K562 (cell line): Measurements from ENCODE around the gene CD300LG. TPM values are rescaled to one million over a fixed set of nuclear protein-coding genes. Genes with fewer than 3 reads are reported as not detected.

Source experiments
- ATAC-seq: fragments of 200-7000 bp; cut with Tn5 transposase; 3 replicates; pipeline ENCODE4 v1.9.1; 2020; ENCODE audit warnings: moderate library complexity
- BruUV-seq: library from RNA; stranded (reverse); fragments of 400-500 nt; replicated peaks from 2 replicates; lab custom pipeline; 2021; lab: Mats Ljungman, UMichigan
- CTCF ChIA-PET: fragments of 300-600 bp; formaldehyde crosslinking; extraction: SDS; loops from one replicate; lab custom pipeline; 2021; ENCODE audit warnings: low intra/inter-chr PET ratio; lab: Yijun Ruan, JAX
- POLR2A ChIA-PET: fragments of 300-600, 350-650 bp; sonication (Branson Sonifier 250); formaldehyde crosslinking; extraction: SDS; loops from one replicate; lab custom pipeline; 2021; ENCODE audit warnings: antibody characterized with exemption, inconsistent platforms; lab: Yijun Ruan, JAX
- DNase-seq, 4 experiments: peaks; one replicate each; pipeline versions ENCODE4 v3.0.0 to v3.0.0-alpha.2; 2011 to 2018; ENCODE audit warnings: low spot score in 3 of 4, mixed read lengths in 3 of 4; ENCODE audit errors: extremely low read depth in 1 of 4
- FAIRE-seq: peaks from 2 replicates; lab custom pipeline; 2011; peaks lifted over from hg19 to GRCh38; lab: Jason Lieb, UNC
- H2AFZ ChIP-seq: 2 replicates; pipeline ENCODE4 v1.6.0; 2011; ENCODE audit warnings: low read depth, low read length, control low read depth, inconsistent platforms
- H3K27ac ChIP-seq: fragments of 200-600 bp; 3 replicates; pipeline ENCODE4 v1.8.0; 2011; ENCODE audit warnings: low read depth, mild to moderate bottlenecking, control low read depth, inconsistent platforms, low read length, moderate library complexity, mixed read lengths; ENCODE audit errors: extremely low read depth
- H3K27me3 ChIP-seq, 2 experiments: fragments of 300-600 bp in 1 of 2; 2 replicates in 1 of 2; 3 replicates in 1 of 2; pipeline versions ENCODE4 v1.6.0 to v1.8.0; 2011; ENCODE audit warnings: inconsistent platforms in 2 of 2, low read length in 2 of 2, mild to moderate bottlenecking in 1 of 2, mixed read lengths in 1 of 2, moderate library complexity in 1 of 2; ENCODE audit not compliant: control insufficient read depth in 2 of 2, insufficient read depth in 2 of 2
- H3K36me3 ChIP-seq: fragments of 300-600 bp; 3 replicates; pipeline ENCODE4 v1.8.0; 2011; ENCODE audit warnings: mild to moderate bottlenecking, low read length, inconsistent platforms; ENCODE audit not compliant: control insufficient read depth, insufficient read depth
- H3K4me1 ChIP-seq, 2 experiments: fragments of 200-600 bp in 1 of 2; replicated peaks in 1 of 2; 2 replicates in 1 of 2; 3 replicates in 1 of 2; pipeline versions ENCODE4 v1.5.1 to v1.8.0; 2011; ENCODE audit warnings: inconsistent platforms in 2 of 2, low read length in 2 of 2, mild to moderate bottlenecking in 1 of 2, mixed read lengths in 1 of 2, moderate library complexity in 1 of 2; ENCODE audit not compliant: control insufficient read depth in 2 of 2, insufficient read depth in 2 of 2
- H3K4me2 ChIP-seq: 2 replicates; pipeline ENCODE4 v1.6.1; 2011; ENCODE audit warnings: low read length, control low read depth, inconsistent platforms, mixed read lengths; ENCODE audit not compliant: insufficient read depth
- H3K4me3 ChIP-seq: fragments of 200-600 bp; sonication (generic), shearing (Covaris generic); 2 replicates; pipeline ENCODE4 v1.5.1; 2016; ENCODE audit warnings: control low read depth, inconsistent platforms
- H3K79me2 ChIP-seq: fragments of 200-600 bp; 3 replicates; pipeline ENCODE4 v1.8.0; 2011; ENCODE audit warnings: low read length, inconsistent platforms; ENCODE audit not compliant: control insufficient read depth, insufficient read depth
- H3K9ac ChIP-seq, 2 experiments: 2 replicates each; pipeline versions ENCODE4 v1.6.0 to v1.6.1; 2011; ENCODE audit warnings: low read depth in 2 of 2, low read length in 2 of 2, control low read depth in 1 of 2, inconsistent platforms in 1 of 2, mild to moderate bottlenecking in 1 of 2, mixed read lengths in 1 of 2; ENCODE audit not compliant: insufficient read depth in 1 of 2
- H3K9me1 ChIP-seq: one replicate; pipeline ENCODE4 v1.6.0; 2011; ENCODE audit warnings: inconsistent platforms, mild to moderate bottlenecking, low read length, moderate library complexity; ENCODE audit not compliant: control insufficient read depth, insufficient read depth
- H3K9me3 ChIP-seq: replicated peaks from 2 replicates; pipeline ENCODE4 v1.5.1; 2011; ENCODE audit warnings: low read depth, low read length, inconsistent platforms; ENCODE audit not compliant: control insufficient read depth, insufficient read depth
- H4K20me1 ChIP-seq: replicated peaks from 2 replicates; pipeline ENCODE4 v1.6.1; 2011; ENCODE audit warnings: low read length, inconsistent platforms, mixed read lengths; ENCODE audit not compliant: control insufficient read depth, insufficient read depth
- ATF6 ChIP-seq: sonication (generic); formaldehyde crosslinking; IDR thresholded peaks from 2 replicates; pipeline ENCODE4 v1.4.0; 2020; ENCODE audit warnings: mild to moderate bottlenecking, missing genetic modification reagents
- GATAD2B ChIP-seq: fragments of 450-650 bp; IDR thresholded peaks from 2 replicates; pipeline ENCODE4 v1.6.1; 2017; ENCODE audit warnings: mild to moderate bottlenecking, borderline replicate concordance
- NCOA4 ChIP-seq: fragments of 450-650 bp; IDR thresholded peaks from 2 replicates; pipeline ENCODE4 v1.6.1; 2018; ENCODE audit warnings: mild to moderate bottlenecking; ENCODE audit not compliant: partially characterized antibody
- WGBS: fragments of 100-300 bp; shearing (Covaris generic); methylation state at CpG from one replicate; pipeline ENCODE4 v1.1.6; 2016; ENCODE audit warnings: low coverage, mixed read lengths; ENCODE audit not compliant: insufficient coverage; ENCODE audit errors: missing lambda C conversion rate; 5-methylcytosine and 5-hydroxymethylcytosine counted together
- in situ Hi-C: fragments of 300-500 bp; cut with MboI; formaldehyde crosslinking; loops from 4 replicates; pipeline ENCODE4 v1.15.0; 2018; ENCODE audit warnings: inconsistent platforms, mixed read lengths
- intact Hi-C: fragments of 100-400 bp; cut with micrococcal nuclease; formaldehyde crosslinking; loops from 2 replicates; pipeline ENCODE4 v1.14.2; 2022
- polyA plus RNA-seq, 8 experiments: library from polyadenylated mRNA; depleted of rRNA in 4 of 8; stranded (reverse) in 5 of 8; unstranded in 3 of 8; fragments of >200 nt; fragmentation: Nextera tagmentation in 2 of 8; fragmentation: Illumina TruSeq in 1 of 8; extraction: Ambion mirVana in 2 of 8; extraction: Trizol in 1 of 8; gene quantifications; 2 replicates each; pipeline versions ENCODE4 v1.2.1 to v1.2.3, GENCODE V29; 2011 to 2014; ENCODE audit warnings: inconsistent platforms in 1 of 8, missing spikeins in 1 of 8
- total RNA-seq, 7 experiments: library from RNA; depleted of rRNA in 6 of 7; stranded (reverse); fragments of >200 nt in 6 of 7; fragmentation: Illumina TruSeq in 2 of 7; extraction: Trizol in 2 of 7; gene quantifications; 2 replicates each; pipeline versions ENCODE4 v1.2.1 to v1.2.3, GENCODE V29; 2011 to 2021; ENCODE audit warnings: low replicate concordance in 1 of 7

Gene CD300LG
- total and polyA plus RNA-seq, 9 of the 15 experiments (the other 6 are each of a cell fraction or from before 2014, with no cell fraction given), result not detected

- ChIA-PET CTCF (interaction anchor here (0.5 kb wide), 1 partner anchor 82 kb away, joined by 6 read pairs; no protein-coding TSS in a partner anchor), POLR2A (interaction anchor here (0.5 kb wide), 1 partner anchor 16 kb away, joined by 3 read pairs; no protein-coding TSS in a partner anchor)
- BruUV-seq, result no TSS peak
- TF ChIP-seq GATAD2B, result no peak
- TF ChIP-seq NCOA4, result no peak
- no peak for TF ChIP-seq ATF6 (CRISPR knock-in tag)
- Histone ChIP-seq H3K4me1 (peaks cover 0 to 7% of the 10 kb centered on the region in 2 experiments; a peak in 2 of 5 replicates), H3K36me3 (no peaks in the 10 kb centered on the region), H2AFZ (no peak overlapping the region), H3K4me2 (no peak overlapping the region), H4K20me1 (0 out of 2 replicates have a peak, but pooled peaks cover 3% of the 10 kb centered on the region), H3K9ac (no peak overlapping the region), H3K9me1 (no peaks in the 10 kb centered on the region), H3K79me2 (no peaks in the 10 kb centered on the region), H3K27ac (no peak overlapping the region), H3K9me3 (no peaks in the 10 kb centered on the region), H3K4me3 (no peak overlapping the region), H3K27me3 (peaks cover 24 to 44% of the 10 kb centered on the region in 2 experiments)
- WGBS, result 5% methylated on average over 10 of the region's 10 CpGs
- DNase-seq, result no peak
- no peak for ATAC-seq
- intact Hi-C loops (loop anchor here (10.0 kb wide), 1 partner anchor 154 kb away; no protein-coding TSS in a partner anchor), in situ Hi-C loops (no loop called here)
- no peak for FAIRE-seq
Observed at GRCh38 chr17:43848601-43849000, 1.6 kb downstream of the CD300LG start.
